Amygdala (tissue), 56 donors: Measurements from ENCODE around the gene ADIRF.
"Not testable (repeated sequence)": the region's sequence is repeated elsewhere in the genome, so short reads cannot be mapped to it uniquely, and the experiment has no call there.

Experiments used
- DNase-seq, 56 donors: peaks; one replicate each; lab custom pipeline; 2025; lab: John Stamatoyannopoulos, UW

ADIRF gene

DNA sequence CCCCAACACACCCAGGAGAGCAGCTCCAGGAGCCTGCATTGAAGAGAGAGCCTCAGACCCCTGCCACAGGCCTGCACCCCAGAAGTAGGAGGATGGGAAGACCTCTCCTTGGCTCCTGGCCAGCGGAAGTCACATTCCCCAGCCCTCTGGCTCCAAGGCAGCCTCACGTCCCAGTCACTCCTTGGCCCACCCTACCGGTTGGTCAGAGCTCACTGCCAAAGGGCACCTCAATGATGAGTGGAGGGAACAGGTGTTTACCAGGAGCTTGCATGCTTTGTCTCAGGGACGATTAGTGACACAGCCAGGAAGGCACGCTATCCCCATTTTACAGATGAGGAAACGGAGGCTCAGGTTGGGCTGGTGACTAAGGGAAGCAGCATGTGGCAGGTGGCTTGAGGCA, 50.8 kb downstream of the ADIRF start:
- not testable (repeated sequence) for DNase-seq

GRCh38 chr10:87019504-87019903, 51.2 kb downstream of the ADIRF start:
- not testable (repeated sequence) for DNase-seq

GRCh38 chr10:87020056-87020455, 51.8 kb downstream of the ADIRF start, which contains the start of gene FAM25A:
Gene FAM25A, plus strand, starts transcription at chr10:87020294. Its CDS starts 31 bp downstream, at chr10:87020325.
- not testable (repeated sequence) for DNase-seq
